ENCODE results near the gene CTBP2.

CTBP2 gene

DNA sequence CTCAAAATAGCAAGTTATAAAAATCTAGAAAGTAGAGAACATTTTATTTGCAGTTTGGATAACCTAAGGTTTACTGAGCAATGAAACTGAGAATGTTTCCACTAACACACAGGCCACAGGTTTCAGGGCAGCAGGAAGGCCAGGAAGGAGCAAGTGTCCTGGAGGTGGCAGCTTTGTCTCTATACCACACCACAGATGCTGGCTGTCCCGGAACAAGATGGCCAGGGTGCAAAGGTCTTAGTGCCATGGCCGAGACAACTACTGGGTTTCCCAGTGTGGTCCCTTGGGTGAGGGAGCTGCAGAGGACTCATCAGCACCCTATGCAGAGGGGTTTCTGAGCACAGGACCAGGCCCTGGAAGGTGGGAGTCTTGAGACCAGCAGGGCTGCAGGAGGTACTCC lies 92.0 kb downstream of the CTBP2 start:
- H3K4me3 ChIP-seq (ENCODE audit: low read depth, low read length), result no peak overlapping the region
- DNase-seq (ENCODE audit: low read depth), result no peak
- no peak for TF ChIP-seq CTCF (IDR thresholded peaks at IDR 0.05; ENCODE audit: low read depth, low read length, missing control alignments)

DNA sequence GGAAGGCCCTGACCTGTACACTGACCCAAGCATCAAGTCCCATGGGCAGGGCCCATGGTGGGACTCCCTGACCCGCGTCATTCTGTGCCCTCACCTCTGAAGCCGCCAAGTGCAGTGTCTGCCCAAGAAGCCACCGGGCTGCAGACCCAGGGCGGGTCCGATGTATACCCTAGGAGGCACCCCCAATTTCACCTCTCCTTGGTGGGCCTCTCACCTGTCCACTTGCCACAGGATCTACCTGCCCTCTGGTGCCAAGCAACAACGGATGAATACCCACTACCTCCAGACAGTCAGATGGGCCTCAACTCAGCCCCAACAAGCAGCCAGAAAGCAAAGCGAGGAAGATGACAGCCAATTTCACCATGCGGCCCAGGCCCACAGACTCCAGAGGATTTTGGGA lies 92.6 kb downstream of the CTBP2 start:
- H3K4me3 ChIP-seq (ENCODE audit: low read depth, low read length), result no peak overlapping the region
- no peak for DNase-seq (ENCODE audit: low read depth)
- no peak for TF ChIP-seq CTCF (IDR thresholded peaks at IDR 0.05; ENCODE audit: low read depth, low read length, missing control alignments)

DNA sequence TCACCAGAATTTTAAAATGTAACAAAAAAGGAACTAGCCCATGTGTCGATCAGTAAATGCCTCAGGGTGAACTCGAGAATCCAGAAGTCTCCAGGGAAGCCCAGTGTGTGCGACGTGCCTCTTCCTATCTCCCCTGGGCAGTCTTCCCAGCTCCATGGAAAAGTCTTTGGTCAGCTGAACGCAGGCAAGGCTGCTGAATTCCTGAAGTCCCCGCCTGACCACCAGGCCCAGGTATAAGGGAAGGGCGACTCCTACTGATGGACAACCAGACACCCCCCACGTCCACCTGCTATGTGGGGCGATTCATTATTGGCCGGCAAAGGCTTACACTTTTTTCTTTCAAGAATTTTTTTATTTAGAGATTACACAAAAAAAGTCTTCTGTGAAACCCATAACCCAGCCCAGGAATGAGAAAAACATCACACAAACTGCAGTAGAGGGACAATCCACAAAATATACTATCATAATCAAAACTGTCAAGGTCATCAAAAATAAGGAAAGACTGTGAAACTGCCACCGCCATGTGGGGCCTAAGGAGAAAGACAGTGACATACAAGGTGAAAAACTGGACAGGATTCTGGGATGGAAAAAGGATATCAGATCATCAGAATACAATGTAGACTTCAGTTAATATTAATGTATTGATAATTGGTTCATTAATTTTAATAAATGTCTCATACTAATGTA lies 93.5 kb downstream of the CTBP2 start:
- H3K4me3 ChIP-seq (ENCODE audit: low read depth, low read length), result no peak overlapping the region
- TF ChIP-seq CTCF (IDR thresholded peaks at IDR 0.05; ENCODE audit: low read depth, low read length, missing control alignments), result no peak
- DNase-seq (ENCODE audit: low read depth), result no peak

DNA sequence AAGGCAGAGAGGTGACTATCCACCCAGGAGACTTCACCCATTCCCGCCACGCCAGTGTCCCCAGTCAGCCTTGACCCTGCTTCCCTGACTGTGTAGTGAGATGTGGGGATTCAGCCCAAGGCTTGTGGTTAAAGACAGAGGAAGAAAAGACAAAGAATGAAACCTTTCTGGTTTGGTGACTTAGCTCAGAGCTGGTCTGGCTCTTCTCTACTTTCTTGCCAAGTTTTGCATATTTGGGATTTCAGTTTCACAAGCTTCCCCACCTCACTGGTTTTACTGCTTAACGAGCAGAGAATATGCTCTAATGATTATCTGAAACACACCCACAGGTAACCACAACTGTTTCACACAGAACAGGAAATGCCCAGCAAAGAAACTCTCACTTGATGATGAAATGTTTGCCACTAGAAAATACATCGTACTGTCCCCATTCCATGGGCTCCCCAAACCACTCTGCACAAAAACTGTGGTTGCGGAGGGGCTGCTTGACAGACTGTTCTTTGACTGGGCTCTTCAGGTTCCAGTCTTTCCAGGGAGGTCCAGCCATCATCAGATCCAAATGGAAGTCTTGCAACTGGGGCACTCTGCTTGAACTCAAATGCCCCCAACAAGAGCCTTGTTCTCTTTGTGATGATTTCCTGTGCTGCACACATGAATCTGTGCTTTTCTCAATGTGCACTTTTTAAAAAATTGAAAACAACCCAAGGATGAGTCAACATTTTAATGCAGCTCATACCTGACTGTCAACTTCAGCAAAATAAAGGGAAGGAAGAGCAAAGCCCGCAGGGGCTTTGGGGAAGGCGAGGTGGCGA lies 95.5 kb downstream of the CTBP2 start:
- DNase-seq (ENCODE audit: low read depth), result peak; percentile 90
- H3K4me3 ChIP-seq (ENCODE audit: low read depth, low read length), result no peak overlapping the region
- no peak for TF ChIP-seq CTCF (IDR thresholded peaks at IDR 0.05; ENCODE audit: low read depth, low read length, missing control alignments)

DNA sequence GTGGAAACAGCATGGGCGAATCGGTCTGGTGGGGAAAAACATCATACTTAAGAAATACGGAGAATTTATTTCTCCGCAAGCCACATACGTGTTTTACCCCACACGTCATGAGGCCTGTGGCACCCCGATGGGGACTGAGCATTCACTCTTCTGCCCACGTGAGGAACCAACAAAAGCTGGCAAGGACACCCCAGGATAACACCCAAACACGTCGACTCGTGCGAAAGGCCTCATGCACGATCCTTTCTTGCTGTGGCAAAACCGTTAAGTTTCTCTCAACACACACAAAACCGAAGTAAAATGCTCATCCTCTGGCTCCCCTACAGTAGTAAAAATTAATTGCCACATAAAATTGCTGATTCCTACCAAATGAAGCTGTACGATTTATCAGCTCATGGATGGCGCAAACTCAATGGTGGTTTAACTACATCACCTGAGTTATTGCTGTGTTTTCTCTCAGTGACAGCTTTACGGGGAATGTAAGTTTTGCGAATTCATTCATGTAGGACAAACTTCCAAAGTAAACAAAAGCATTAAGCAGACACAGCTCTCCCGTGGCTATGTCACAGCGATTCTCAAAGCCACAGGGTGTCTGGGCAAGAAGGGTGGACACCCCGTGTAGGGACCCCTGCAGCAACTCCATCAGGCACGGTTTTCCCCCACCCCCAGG lies 97.0 kb downstream of the CTBP2 start:
- no peak for DNase-seq (ENCODE audit: low read depth)
- H3K4me3 ChIP-seq (ENCODE audit: low read depth, low read length), result no peak overlapping the region
- TF ChIP-seq CTCF (IDR thresholded peaks at IDR 0.05; ENCODE audit: low read depth, low read length, missing control alignments), result no peak

DNA sequence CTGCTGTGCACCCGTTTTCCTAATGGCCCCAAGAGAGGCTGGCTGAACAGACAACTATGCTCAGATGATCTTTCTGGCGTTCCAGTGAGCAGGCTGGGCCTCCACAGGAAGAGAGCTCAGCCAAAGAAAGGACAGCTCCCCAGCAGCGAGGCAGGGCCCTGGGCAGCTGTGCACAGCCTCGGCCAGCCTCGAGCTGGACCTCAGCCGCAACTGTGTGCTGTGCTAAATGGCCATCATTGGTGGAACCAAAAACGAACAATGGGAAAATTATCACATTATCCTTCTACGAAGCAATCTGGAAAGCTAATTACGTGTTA lies 97.5 kb downstream of the CTBP2 start:
- DNase-seq (ENCODE audit: low read depth), result no peak
- H3K4me3 ChIP-seq (ENCODE audit: low read depth, low read length), result no peak overlapping the region
- TF ChIP-seq CTCF (IDR thresholded peaks at IDR 0.05; ENCODE audit: low read depth, low read length, missing control alignments), result no peak

Measured in GM12864 (cell line).